ENCODE data around the gene SORCS2.
A peak's percentile ranks its signal among the peaks of the same experiment; 100 is the strongest.

SORCS2 gene

DNA sequence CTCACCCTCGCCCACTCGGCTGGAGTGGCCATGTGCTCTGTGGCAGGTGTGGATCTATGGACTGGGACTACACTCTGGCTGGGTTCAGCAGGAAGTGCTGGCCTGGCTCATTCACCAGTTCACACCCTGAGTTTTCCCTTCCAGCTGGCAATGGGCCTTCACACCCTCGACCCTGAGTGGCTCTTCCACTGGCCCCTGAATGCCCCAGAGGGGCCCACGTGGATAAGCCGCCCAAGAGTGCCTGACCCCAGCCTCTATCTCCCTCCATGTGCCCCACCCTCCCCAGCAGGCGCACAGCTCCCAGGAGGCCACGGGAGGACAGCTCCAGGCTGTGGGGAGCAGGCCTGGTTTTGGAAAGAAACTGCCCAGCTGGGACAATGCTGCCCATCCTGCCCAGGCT, 513.3 kb downstream of the SORCS2 start:
- DNase-seq, result no peak

DNA sequence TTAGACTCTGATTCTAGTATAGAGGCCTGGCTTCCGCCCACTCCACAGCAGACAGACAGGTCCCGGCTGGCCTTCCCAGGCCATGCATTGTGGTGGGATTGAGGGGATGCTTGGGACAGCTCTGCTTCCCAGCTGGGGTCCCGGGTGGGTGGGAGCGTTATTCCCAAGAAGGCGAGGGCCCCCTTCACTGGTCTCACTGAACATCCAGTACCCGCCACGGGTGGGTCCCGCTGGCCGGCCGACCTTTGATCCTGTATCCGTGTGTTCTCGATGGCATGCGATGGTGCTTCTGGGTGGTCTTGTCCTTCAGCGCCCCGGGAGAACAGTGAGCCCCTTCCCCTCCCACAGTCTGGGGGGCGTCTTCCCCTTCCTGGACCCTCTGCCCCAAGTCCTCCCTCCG, 515.9 kb downstream of the SORCS2 start:
- no peak for DNase-seq

- no peak for DNase-seq
These were observed 516.6 kb downstream of the SORCS2 start for GRCh38 chr4:7708981-7709380.

DNA sequence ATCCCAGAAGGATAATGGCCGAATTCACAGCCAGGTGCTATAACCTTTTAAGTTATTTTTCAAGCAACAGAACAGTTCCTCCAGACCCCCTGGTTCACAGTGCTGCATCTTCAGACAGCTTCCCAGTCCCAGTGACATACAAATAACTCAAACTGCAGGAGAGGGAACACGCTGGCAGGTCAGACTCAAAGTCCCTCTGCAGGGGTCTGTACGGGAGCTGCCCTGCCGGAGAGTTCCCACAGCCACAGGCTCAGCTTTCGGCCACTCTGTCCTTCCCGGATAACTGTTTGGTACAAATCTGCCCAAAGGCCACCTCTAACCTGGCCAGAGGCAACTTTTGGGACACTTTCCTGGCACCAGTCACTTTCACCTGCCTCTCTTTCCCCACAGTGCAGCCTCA, 517.1 kb downstream of the SORCS2 start:
- no peak for DNase-seq

GRCh38 chr4:7710126-7710525, 517.8 kb downstream of the SORCS2 start:
- no peak for DNase-seq

GRCh38 chr4:7710576-7711306, 518.4 kb downstream of the SORCS2 start:
- no peak for DNase-seq

GRCh38 chr4:7711307-7711963, 519.1 kb downstream of the SORCS2 start:
- DNase-seq, result no peak

DNA sequence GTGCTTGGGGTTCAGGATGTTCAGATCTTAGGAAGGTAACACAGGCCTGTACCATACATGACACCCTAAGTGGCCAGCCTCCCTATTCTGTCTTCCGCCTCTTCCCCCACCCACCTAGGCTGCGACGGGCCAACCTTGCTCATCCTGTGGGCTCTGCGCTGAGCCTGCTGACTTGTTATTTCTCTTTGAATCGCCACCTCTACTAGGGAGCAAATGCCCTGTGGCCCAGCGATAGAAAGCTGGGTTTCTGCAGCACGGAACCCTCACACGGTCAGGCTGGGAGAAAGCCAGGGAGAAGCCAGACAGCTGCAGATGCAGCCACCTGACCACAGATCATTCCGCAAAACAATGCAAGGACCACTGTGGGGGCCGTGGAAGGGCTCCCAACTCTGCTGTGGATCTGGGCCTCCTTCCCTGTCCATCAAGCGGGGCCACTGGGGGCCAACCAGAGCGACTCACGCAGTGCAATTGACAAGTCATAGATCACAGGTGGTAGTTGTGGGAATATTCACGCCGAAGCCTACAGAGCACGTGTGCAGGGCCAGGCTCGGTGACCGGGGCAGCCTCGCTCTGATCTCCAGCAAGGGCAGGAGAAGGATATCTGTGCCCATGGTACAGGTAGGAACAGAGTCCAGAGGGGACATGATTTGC, 519.8 kb downstream of the SORCS2 start:
- DNase-seq, result no peak

- no peak for DNase-seq
These were observed 521.4 kb downstream of the SORCS2 start for GRCh38 chr4:7713757-7714156.

DNA sequence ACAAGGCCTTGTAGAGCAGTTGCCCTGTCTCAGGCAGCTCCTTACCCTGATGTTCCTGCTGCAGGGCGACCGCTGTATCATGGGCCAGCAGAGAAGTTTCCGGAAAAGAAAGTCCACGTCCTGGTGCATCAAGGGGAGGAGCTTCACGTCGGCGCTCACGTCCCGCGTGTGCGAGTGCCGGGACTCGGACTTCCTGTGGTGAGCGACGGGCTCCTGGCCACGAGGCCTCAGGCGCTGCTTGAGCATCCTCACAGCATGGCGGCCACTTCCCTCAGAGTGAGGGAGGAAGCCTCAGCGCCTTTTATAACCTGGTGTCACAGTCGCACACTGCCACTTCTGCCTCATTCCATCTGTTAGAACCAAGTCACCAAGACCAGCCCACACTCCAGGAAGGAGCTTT, 521.8 kb downstream of the SORCS2 start:
- no peak for DNase-seq

DNA sequence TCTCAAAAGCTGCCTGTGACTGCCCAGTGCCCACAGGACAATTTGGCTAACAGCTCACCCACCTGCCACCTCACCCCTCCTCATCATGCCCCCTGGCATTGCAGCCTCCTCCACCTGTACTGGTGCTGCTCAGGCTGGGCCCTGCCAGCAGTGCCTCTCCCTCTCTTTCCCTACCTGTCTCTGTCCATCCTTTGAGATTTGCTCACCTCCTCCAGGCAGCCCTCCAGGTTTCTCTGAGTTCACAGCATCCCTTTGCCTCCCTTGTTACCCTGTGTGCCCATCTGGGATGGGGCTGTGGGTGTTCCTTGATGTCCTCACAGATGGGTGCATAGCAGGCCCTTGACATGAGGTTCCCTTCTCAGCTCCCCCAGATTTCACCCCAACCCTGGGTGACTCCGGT, 522.4 kb downstream of the SORCS2 start:
- DNase-seq, result no peak

- DNase-seq, result no peak
These were observed 523.1 kb downstream of the SORCS2 start for GRCh38 chr4:7715271-7716009.

GRCh38 chr4:7716010-7716721, 523.8 kb downstream of the SORCS2 start:
- DNase-seq, result no peak

- no peak for DNase-seq
These were observed 524.8 kb downstream of the SORCS2 start for GRCh38 chr4:7717161-7717560.

GRCh38 chr4:7717946-7718490, 525.7 kb downstream of the SORCS2 start:
- DNase-seq, result no peak

- peak; percentile 60 for DNase-seq
These were observed 527.2 kb downstream of the SORCS2 start for GRCh38 chr4:7719354-7720174.

- no peak for DNase-seq
These were observed 529.7 kb downstream of the SORCS2 start for GRCh38 chr4:7721984-7722551.

DNA sequence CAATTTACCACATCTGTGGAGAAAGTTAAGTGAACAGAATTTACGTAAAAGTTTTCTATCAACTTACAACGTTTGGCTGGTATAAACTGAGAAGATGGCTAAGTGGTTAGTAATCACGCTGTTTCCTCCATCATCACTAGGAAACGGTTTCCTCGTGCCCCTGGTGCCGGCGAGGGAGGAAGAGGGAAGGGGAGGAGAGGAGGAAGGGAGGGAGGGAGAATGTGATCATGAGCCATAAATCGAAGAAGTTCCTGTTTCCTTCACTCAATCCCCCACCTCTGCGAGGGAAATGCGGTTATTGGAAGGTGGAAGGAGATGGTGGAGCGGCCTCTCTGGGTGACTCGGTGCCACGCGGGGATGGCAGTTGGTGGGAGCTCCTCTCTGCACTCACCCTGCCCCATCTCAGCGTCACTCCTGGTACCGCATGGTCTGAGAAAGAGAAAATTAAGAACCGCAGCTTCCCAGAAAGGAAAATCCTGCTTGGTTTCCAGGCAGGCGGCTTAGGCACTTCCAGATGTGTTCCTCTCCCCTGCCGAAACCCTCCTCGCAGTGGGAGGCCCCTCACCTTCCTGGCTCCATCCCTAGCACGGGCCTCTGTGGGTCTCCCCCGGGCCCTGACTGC, 530.5 kb downstream of the SORCS2 start:
- DNase-seq, result no peak

- no peak for DNase-seq
These were observed 531.3 kb downstream of the SORCS2 start for GRCh38 chr4:7723625-7724024.

- DNase-seq, result no peak
These were observed 533.6 kb downstream of the SORCS2 start for GRCh38 chr4:7725951-7726350.
